ENCODE results near the gene SLC25A25. TPM values are rescaled to one million over a fixed set of nuclear protein-coding genes. Genes with fewer than 3 reads are reported as not detected.
A peak's percentile ranks its signal among the peaks of the same experiment; 100 is the strongest.

The SLC25A25 gene
- total RNA-seq, 8 experiments from 2014 or later, result 10.0 to 39.7 (median 19.0) TPM

DNA sequence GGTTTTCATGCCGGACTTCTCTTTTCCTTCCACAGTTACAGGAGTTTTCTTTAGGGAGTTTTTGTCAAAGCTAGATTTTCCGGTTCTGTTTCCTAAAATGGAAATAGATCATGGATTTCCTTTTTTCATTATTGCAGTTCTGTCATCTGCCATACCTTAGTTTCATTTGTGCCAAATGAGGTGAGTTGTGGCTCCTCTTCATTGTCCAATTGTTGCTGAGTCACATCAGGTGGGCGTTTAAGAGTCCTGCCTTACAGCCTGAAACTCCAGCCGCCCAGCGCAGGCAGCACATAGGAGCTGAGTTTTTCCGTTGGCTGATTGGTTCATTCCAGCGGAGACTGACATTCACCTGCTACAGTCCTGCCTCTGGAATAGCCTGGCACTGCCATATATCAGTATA, 14.1 kb downstream of the SLC25A25 start:
- in situ Hi-C loops (cut with MboI; ENCODE audit: low pct_unique_long_range_greater_than_20kb in 2 of 9, low sequenced_read_pairs in 9 of 9, unreplicated experiment in 9 of 9), result no loop called here
- peak overlapping the region in 1 of 2 donors; percentile 38 for H3K27ac ChIP-seq
- ATAC-seq (replicated peaks in 6 of 8), result no peak
- H3K4me1 ChIP-seq (replicated peaks in 1 of 2), result peaks cover 24 to 28% of the 10 kb centered on the region in 2 donors
- WGBS, 10 experiments, result 50 to 100% (median 80%) methylated on average over 1 to 6 of the region's 7 CpGs
- no peak overlapping the region for H3K4me3 ChIP-seq

DNA sequence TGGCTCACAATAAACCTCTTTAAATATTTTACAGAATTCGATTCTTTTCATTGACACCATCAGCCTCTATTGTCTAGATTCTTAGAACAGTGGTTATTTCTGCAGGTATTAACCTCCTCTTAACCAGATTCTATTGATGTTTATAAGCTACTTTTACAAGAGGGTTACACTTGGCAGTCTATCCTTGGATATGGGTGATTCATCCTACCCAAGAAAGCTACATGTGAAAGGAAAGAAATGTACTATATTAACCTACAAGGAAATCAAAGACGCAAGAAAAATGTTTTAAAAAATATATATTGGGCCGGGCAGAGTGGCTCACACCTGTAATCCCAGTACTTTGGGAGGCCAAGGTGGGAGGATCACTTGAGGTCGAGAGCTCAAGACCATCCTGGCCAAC, 16.7 kb downstream of the SLC25A25 start:
- H3K4me3 ChIP-seq, result no peak overlapping the region
- 89 to 100% (median 96%) methylated on average over 1 to 4 of the region's 4 CpGs; no CpG with 5 or more reads in 1 of the 10 experiments for WGBS, 10 experiments
- H3K4me1 ChIP-seq (replicated peaks in 1 of 2), result peaks cover 24 to 28% of the 10 kb centered on the region in 2 donors
- no peak for ATAC-seq (replicated peaks in 6 of 8)
- in situ Hi-C loops (cut with MboI; ENCODE audit: low pct_unique_long_range_greater_than_20kb in 2 of 9, low sequenced_read_pairs in 9 of 9, unreplicated experiment in 9 of 9), result no loop called here
- no peak overlapping the region for H3K27ac ChIP-seq

- Histone ChIP-seq H3K4me3 (no peak overlapping the region), H3K4me1 (replicated peaks in 1 of 2) (peaks cover 23 to 25% of the 10 kb centered on the region in 2 donors), H3K27ac (no peak overlapping the region)
- 87 to 100% (median 100%) methylated on average over 1 to 4 of the region's 4 CpGs; no CpG with 5 or more reads in 1 of the 10 experiments for WGBS, 10 experiments
- in situ Hi-C loops (cut with MboI; ENCODE audit: low pct_unique_long_range_greater_than_20kb in 2 of 9, low sequenced_read_pairs in 9 of 9, unreplicated experiment in 9 of 9), result no loop called here
- ATAC-seq (replicated peaks in 6 of 8), result peak in 2 of 8 experiments; percentile 57 to 75
Observed at GRCh38 chr9:128085943-128086342, 17.9 kb downstream of the SLC25A25 start.

DNA sequence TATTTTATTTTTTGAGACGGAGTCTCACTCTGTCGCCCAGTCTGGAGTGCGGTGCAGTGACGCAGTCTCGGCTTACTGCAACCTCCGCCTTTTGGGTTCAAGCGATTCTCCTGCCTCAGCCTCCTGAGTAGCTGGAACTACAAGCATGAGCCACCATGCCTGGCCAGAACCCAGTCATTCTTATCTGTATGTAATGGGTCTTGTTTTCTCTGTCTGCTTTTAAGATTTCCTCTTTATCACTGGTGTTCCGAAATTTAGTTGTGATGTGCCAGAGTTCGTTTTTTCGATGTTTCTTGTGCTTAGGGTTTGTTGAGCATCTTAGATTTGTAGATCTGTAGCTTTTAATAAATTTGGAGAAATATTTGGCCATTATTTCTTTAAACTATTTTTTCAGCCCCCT, 19.2 kb downstream of the SLC25A25 start:
- in situ Hi-C loops (cut with MboI; ENCODE audit: low pct_unique_long_range_greater_than_20kb in 2 of 9, low sequenced_read_pairs in 9 of 9, unreplicated experiment in 9 of 9), result no loop called here
- Histone ChIP-seq H3K27ac (no peak overlapping the region), H3K4me1 (replicated peaks in 1 of 2) (peaks cover 19 to 23% of the 10 kb centered on the region in 2 donors), H3K4me3 (no peak overlapping the region)
- ATAC-seq (replicated peaks in 6 of 8), result no peak
- WGBS, 10 experiments, result 69 to 100% (median 98%) methylated on average over 1 to 10 of the region's 10 CpGs; no CpG with 5 or more reads in 1 of the 10 experiments

DNA sequence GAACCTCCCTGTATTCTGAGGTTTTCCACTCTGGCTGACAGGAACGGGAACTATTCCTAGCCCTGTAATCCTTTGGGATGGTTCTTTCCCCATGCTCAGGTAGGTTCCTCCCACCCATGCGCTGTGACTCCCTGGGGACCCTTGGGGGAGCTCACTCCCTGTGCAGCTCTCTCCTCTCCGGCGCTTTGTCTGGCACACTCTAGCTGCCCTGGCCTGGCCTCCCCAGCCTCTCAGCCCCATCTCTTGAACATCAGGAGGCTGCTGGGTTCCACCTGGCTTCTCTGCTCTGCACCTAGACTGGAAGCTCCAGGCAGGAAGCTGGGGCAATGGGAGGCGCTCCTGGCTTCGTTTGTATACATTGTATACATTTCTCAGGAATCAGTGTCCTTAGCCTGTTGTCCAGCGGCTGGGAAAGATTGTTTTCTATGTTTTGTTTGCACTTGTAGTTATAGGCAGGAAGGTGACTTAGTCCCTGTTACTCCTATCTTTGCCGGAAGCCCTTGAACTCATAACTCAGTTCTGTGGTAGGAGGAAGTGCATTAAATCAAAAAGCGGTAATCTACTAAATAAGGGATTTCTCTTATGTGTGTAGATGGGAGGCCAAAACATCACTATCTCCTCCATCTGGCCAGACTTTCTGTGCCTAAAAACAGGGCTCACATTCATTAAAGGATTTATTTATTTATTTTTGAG, 20.4 kb downstream of the SLC25A25 start:
- H3K27ac ChIP-seq, result no peak overlapping the region
- ATAC-seq (replicated peaks in 6 of 8), result no peak
- in situ Hi-C loops (cut with MboI; ENCODE audit: low pct_unique_long_range_greater_than_20kb in 2 of 9, low sequenced_read_pairs in 9 of 9, unreplicated experiment in 9 of 9), result no loop called here
- no peak overlapping the region for H3K4me3 ChIP-seq
- peaks cover 28 to 33% of the 10 kb centered on the region in 2 donors for H3K4me1 ChIP-seq (replicated peaks in 1 of 2)
- 70 to 100% (median 77%) methylated on average over 1 to 6 of the region's 9 CpGs; no CpG with 5 or more reads in 1 of the 10 experiments for WGBS, 10 experiments

GRCh38 chr9:128089299-128089698, 21.3 kb downstream of the SLC25A25 start:
- in situ Hi-C loops (cut with MboI; ENCODE audit: low pct_unique_long_range_greater_than_20kb in 2 of 9, low sequenced_read_pairs in 9 of 9, unreplicated experiment in 9 of 9), result no loop called here
- Histone ChIP-seq H3K4me1 (replicated peaks in 1 of 2) (peaks cover 33 to 35% of the 10 kb centered on the region in 2 donors), H3K4me3 (no peak overlapping the region), H3K27ac (no peak overlapping the region)
- WGBS, 10 experiments, result 0 to 100% (median 94%) methylated on average over 1 of the region's 1 CpG; no CpG with 5 or more reads in 4 of the 10 experiments
- no peak for ATAC-seq (replicated peaks in 6 of 8)

DNA sequence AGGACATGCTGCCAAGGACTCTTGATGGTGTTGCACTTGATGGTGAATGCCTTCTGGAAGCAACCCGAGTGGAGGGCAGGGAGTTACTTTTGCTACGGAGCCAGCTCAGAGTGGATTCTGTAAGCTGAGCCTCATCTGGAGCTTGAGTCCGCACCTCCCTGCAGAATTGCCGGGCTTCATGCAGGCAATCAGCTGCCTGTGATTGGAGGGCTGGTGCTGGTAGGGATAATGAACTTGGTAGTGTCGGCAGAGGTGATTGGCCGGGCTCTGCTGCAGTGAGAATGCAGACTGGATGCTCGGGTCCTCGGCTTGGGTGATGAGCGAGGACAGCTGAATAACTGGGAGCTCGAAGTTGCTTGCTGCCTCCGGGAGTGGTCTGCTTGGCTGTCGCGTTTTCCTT, 23.1 kb downstream of the SLC25A25 start:
- 0 to 41% (median 10%) methylated on average over 1 to 6 of the region's 13 CpGs; no CpG with 5 or more reads in 3 of the 10 experiments for WGBS, 10 experiments
- Histone ChIP-seq H3K27ac (peak overlapping the region; percentile 46 to 77), H3K4me1 (replicated peaks in 1 of 2) (peaks cover 45% of the 10 kb centered on the region in 2 donors), H3K4me3 (peak overlapping the region; percentile 29 to 39 (median 31))
- in situ Hi-C loops (cut with MboI; ENCODE audit: low pct_unique_long_range_greater_than_20kb in 2 of 9, low sequenced_read_pairs in 9 of 9, unreplicated experiment in 9 of 9), result no loop called here
- peak; percentile 65 to 84 (median 77) for ATAC-seq (replicated peaks in 6 of 8)

DNA sequence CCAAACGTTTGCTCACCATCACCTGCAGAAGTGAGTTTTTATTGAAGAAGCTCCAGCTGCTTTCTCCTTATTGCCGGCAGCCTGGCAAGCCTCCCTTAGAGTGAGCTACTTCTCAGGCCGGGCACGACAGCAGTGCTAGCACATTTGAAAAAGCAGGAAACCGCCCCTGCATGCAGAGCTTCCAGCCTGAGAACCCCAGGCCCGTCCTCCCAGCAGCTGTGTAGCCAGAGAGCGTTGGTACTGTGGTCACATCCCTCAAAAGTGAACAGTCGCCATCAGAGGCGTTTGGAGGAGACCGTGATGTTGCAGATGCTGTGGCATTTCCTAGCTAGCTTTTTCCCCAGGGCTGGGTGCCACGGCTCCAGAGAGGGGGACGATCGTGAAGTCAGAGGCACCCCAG, 23.5 kb downstream of the SLC25A25 start:
- ATAC-seq (replicated peaks in 6 of 8), result peak in 4 of 8 experiments; percentile 0 to 10 (median 6)
- Histone ChIP-seq H3K27ac (peak overlapping the region; percentile 15 to 38), H3K4me3 (peak overlapping the region; percentile 29 to 39 (median 31)), H3K4me1 (replicated peaks in 1 of 2) (peaks cover 45% of the 10 kb centered on the region in 2 donors)
- 18 to 100% (median 71%) methylated on average over 1 to 9 of the region's 13 CpGs; no CpG with 5 or more reads in 5 of the 10 experiments for whole genome bisulfite sequencing, 10 experiments
- in situ Hi-C loops (cut with MboI; ENCODE audit: low pct_unique_long_range_greater_than_20kb in 2 of 9, low sequenced_read_pairs in 9 of 9, unreplicated experiment in 9 of 9), result no loop called here

DNA sequence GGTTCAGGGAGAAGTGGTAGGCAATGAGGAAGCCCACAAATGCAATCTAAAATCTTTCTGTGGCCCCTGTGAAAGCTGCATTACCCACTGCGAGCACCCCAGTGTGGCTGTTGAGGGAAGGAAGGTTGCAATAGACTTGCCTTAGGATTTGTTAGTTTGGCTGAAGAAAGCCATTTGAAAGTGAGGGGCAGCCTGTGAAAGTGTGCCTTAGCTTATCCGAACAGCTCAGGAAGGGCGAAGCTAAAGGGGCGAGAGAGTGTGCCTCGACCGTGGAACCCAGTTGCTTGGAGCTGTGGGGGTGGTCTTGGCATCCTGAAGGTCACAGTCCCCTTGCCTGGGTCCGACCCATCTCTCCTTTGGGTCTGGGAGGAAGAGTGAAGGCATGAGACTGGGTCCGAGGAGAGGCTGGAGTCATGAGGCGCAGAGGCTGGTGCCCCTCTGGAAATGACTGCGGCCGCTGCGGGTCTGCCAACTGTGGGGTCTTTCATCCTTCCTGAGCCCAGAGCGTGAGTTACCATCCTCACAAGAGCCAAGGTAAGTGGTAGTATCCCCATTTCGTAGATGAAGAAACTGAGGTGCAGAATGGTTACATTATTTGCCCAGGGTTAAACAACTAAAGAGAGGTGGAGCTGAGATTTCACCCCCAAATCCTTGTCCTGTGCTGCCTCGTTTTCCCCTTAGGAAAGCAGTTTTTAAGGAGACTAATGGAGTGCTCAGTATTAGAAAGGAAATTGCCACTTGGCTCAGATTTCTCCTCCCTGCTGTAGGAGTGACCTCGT, 24.4 kb downstream of the SLC25A25 start:
- 60 to 100% (median 90%) methylated on average over 1 to 10 of the region's 16 CpGs for WGBS, 10 experiments
- Histone ChIP-seq H3K4me3 (peak overlapping the region in 4 of 5 donors; percentile 29 to 39 (median 33)), H3K27ac (peak overlapping the region in 1 of 2 donors; percentile 38), H3K4me1 (replicated peaks in 1 of 2) (peaks cover 45% of the 10 kb centered on the region in 2 donors)
- no peak for ATAC-seq (replicated peaks in 6 of 8)
- in situ Hi-C loops (cut with MboI; ENCODE audit: low pct_unique_long_range_greater_than_20kb in 2 of 9, low sequenced_read_pairs in 9 of 9, unreplicated experiment in 9 of 9), result no loop called here

GRCh38 chr9:128093011-128093410, 25.0 kb downstream of the SLC25A25 start:
- ATAC-seq (replicated peaks in 6 of 8), result no peak
- peak overlapping the region in 1 of 5 donors; percentile 39 for H3K4me3 ChIP-seq
- H3K27ac ChIP-seq, result peak overlapping the region in 1 of 2 donors; percentile 81
- in situ Hi-C loops (cut with MboI; ENCODE audit: low pct_unique_long_range_greater_than_20kb in 2 of 9, low sequenced_read_pairs in 9 of 9, unreplicated experiment in 9 of 9), result no loop called here
- 74 to 95% (median 80%) methylated on average over 1 to 4 of the region's 4 CpGs; no CpG with 5 or more reads in 1 of the 10 experiments for WGBS, 10 experiments
- peaks cover 51% of the 10 kb centered on the region in 2 donors for H3K4me1 ChIP-seq (replicated peaks in 1 of 2)

DNA sequence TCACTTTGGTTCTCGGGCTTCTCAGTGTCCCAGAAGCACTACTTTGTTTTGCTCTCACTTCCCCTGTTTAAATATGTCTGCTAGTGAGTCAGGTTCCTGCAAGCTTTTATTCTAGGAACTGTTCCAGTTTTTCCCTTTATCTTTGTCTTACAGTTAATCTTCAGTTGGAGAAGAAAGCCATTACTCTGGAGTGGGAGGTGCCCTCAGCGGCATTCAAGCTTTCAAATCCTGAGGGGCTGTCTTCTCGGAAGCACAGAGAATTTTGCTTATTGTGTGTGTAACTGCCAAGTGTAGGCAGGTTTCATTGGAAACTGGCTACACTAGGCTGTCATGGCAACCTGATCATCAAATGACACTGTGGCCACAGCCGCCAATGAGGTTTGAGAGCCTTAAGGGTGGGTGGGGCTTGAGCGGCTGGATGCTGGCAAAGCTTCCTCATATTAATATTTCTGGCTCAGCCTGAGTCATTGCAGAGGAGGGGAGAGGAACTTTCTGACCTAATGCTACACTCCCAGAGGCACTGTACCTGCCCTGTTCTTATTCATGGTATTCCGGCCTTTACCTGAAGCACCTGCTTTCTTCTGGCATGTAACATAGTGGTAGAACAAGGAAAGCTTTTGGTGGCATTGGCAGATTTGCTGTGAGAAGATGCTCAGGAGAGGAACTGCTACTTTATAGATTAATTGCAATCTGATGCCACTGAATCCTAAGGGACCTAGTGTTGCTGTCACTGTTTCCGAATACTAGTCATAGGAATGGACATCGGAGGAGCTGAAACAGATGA, 26.3 kb downstream of the SLC25A25 start:
- in situ Hi-C loops (cut with MboI; ENCODE audit: low pct_unique_long_range_greater_than_20kb in 2 of 9, low sequenced_read_pairs in 9 of 9, unreplicated experiment in 9 of 9), result no loop called here

DNA sequence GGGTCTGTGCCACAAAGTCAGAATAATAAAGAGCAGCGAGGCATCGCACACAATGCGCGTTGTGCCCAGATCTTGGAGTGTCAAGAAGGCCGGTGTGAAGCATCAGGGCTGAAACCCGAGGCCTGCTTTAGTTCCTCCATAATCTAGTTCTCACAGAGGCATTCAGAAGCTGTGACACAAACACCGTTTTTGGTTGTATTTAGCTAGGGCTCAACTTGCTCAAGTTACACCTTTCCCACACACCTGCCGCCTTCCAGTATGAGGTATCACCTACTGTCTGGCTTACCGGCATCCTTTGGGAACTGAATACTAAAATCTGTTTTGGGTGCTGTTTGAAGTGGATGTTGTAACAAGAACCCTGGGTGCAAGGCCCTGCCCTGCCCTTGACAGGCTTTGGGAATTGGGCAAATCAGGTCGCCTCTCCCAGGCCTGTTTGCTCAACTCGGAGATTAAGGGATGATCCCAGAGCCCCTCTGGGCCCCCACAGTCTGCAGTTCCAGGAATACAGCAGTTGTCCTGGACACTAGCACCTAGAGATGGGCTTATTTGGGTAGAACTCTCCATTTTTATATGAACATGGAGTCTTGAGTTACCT, 27.0 kb downstream of the SLC25A25 start:
- peaks cover 71% of the 10 kb centered on the region in 2 donors for H3K4me1 ChIP-seq (replicated peaks in 1 of 2)
- 53 to 100% (median 86%) methylated on average over 1 to 8 of the region's 11 CpGs; no CpG with 5 or more reads in 2 of the 10 experiments for WGBS, 10 experiments
- in situ Hi-C loops (cut with MboI; ENCODE audit: low pct_unique_long_range_greater_than_20kb in 2 of 9, low sequenced_read_pairs in 9 of 9, unreplicated experiment in 9 of 9), result no loop called here
- H3K27ac ChIP-seq, result peak overlapping the region; percentile 61 to 68
- ATAC-seq (replicated peaks in 6 of 8), result no peak
- peak overlapping the region in 1 of 5 donors; percentile 18 for H3K4me3 ChIP-seq

More for the DNA sequence above, 26.3 kb downstream of the SLC25A25 start:
- 0 to 39% (median 7%) methylated on average over 1 to 6 of the region's 8 CpGs; no CpG with 5 or more reads in 1 of the 10 experiments for WGBS, 10 experiments
- Histone ChIP-seq H3K27ac (peak overlapping the region; percentile 69 to 81), H3K4me3 (peak overlapping the region in 3 of 5 donors; percentile 17 to 24 (median 22)), H3K4me1 (replicated peaks in 1 of 2) (peaks cover 64% of the 10 kb centered on the region in 2 donors)
- ATAC-seq (replicated peaks in 6 of 8), result peak; percentile 62 to 81 (median 74)
